Activated naive CD8-positive, alpha-beta T cell treated with anti-CD3 and anti-CD28 coated beads, Interleukin-2, amount 10 ng/mL, durations not matched to agents 7 days and 5 days (primary cell): ENCODE results near the gene TBRG4. TPM values are rescaled to one million over a fixed set of nuclear protein-coding genes. Genes with fewer than 3 reads are reported as not detected.
"Not testable (repeated sequence)": the region's sequence is repeated elsewhere in the genome, so short reads cannot be mapped to it uniquely, and the experiment has no call there.

Source experiments
- ATAC-seq: fragments of 150-1000 bp; cut with Tn5 transposase; one replicate; pipeline ENCODE4 v1.10.0; 2021; ENCODE audit warnings: low read depth, moderate library complexity
- POLR2A ChIA-PET: fragments of 350-600 bp; sonication (Branson Sonifier 250); formaldehyde crosslinking; loops from one replicate; lab custom pipeline; 2021; ENCODE audit warnings: antibody characterized with exemption; lab: Charles Lee
- DNase-seq: peaks from one replicate; pipeline ENCODE4 v3.0.0; 2021
- H3K27ac Mint-ChIP-seq: one replicate; pipeline ENCODE4 v1.8.0; 2022; ENCODE audit warnings: mild to moderate bottlenecking, mixed read lengths
- H3K27me3 Mint-ChIP-seq: one replicate; pipeline ENCODE4 v1.8.0; 2022; ENCODE audit warnings: mild to moderate bottlenecking, moderate library complexity, mixed read lengths
- H3K36me3 Mint-ChIP-seq: one replicate; pipeline ENCODE4 v1.8.0; 2021; ENCODE audit warnings: mild to moderate bottlenecking, mixed read lengths
- H3K4me1 Mint-ChIP-seq: one replicate; pipeline ENCODE4 v1.8.0; 2021; ENCODE audit warnings: mixed read lengths
- H3K4me3 Mint-ChIP-seq: one replicate; pipeline ENCODE4 v1.8.0; 2022; ENCODE audit warnings: mild to moderate bottlenecking, moderate library complexity, mixed read lengths
- H3K9me3 Mint-ChIP-seq: one replicate; pipeline ENCODE4 v1.8.0; 2021; ENCODE audit warnings: mixed read lengths
- total RNA-seq, 2 experiments: library from RNA; stranded (reverse); gene quantifications; one replicate each; pipeline ENCODE4 v1.2.3, GENCODE V29; 2021

The TBRG4 gene
- 100 to 1,000 TPM; 123 to 127 TPM for total RNA-seq

- Mint-ChIP-seq H3K4me3 (peak within 1 kb of the TSS; percentile 97), H3K27me3 (peaks cover 10% of the 10 kb centered on the region), H3K36me3 (peaks cover 22% of the 10 kb centered on the region), H3K4me1 (peaks cover 35% of the 10 kb centered on the region), H3K9me3 (no peaks in the 10 kb centered on the region), H3K27ac (peak within 1 kb of the TSS; percentile 94)
- peak; percentile 86 for ATAC-seq
- POLR2A ChIA-PET = interaction anchor here (0.6 to 4.1 kb wide), 25 partner anchors 10 to 622 kb away, joined by 3 to 37 read pairs (median 4); partner anchors contain the start of genes CCM2, MYO1G, NUDCD3 and ZMIZ2
- peak; percentile 97 for DNase-seq
Observed at GRCh38 chr7:45111298-45112223, at the start of gene TBRG4. Gene TBRG4, minus strand, starts transcription at chr7:45111697. Its CDS starts 2,460 bp downstream, at chr7:45109237.

DNA sequence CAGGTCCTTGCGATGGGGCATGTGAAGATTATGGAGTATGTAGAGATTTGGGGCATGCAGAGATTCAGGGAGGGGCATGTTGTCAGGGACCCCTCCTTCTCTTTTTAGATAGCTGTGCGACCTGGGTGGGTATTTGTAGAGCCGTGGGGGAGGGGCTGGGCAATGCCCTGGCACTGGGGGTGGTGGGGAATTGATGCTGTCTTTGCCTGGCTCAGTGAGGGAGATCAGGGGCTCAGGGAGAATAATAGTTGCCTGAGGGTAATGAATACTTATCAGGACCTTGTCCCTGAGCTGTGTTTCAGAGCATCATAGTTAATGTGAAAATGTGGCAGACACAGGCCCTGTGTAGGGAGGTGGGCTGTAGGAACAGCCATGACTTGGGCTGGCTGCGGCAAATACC, 49.6 kb upstream of the TBRG4 start:
- Mint-ChIP-seq H3K4me1 (peaks cover 12% of the 10 kb centered on the region), H3K4me3 (no peak overlapping the region), H3K36me3 (no peaks in the 10 kb centered on the region), H3K27ac (peak overlapping the region; percentile 58), H3K9me3 (peaks cover 11% of the 10 kb centered on the region), H3K27me3 (peaks cover 34% of the 10 kb centered on the region)
- POLR2A ChIA-PET = no interaction called here
- DNase-seq (no peak), ATAC-seq (no peak)

DNA sequence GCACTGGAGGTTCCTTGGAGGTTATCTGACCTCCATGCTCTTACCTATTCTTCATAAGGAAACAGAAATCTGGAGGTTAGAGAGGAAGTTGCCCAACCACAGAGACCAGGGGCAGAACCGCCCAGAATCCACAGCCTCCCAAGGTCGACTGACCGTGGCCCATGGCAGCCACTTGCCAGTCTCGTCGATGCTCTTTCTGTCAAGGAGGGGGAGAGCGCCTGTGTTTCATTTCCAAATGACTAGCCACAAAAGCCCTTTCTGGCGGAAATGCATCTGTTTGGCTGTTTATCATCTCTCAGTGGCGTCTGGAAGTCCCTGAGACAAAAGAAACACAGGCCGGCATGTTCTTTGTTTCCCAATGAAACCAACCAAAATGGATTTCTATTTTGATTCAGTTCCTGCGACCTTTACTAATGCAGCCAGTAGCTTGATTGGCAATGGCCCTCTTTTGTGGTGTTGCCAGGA, 49.0 kb upstream of the TBRG4 start:
- Mint-ChIP-seq H3K4me1 (peaks cover 12% of the 10 kb centered on the region), H3K27me3 (peaks cover 34% of the 10 kb centered on the region), H3K36me3 (no peaks in the 10 kb centered on the region), H3K4me3 (no peak overlapping the region), H3K27ac (no peak overlapping the region), H3K9me3 (peaks cover 11% of the 10 kb centered on the region)
- no peak for ATAC-seq
- no peak for DNase-seq
- POLR2A ChIA-PET = no interaction called here

DNA sequence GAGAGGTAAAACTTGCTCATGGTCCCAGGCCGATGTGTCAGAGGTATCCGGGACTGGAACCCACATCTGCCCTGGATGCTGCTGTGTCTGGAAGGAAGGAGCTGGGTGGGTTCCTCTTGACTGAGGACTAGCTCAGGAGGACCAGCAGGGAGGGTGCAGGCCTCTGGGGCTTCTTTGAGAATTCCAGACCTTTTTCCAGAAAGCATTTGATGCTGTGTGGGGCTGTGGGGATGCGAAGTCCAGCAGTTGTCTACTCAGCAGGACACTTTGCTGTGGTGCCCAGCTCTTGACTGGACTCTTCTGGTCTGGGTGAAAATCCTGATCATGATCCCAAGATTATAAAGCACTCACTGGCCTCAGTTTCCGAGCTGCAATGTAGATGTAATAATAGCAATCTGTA, 47.8 kb upstream of the TBRG4 start:
- peaks cover 27% of the 10 kb centered on the region for H3K27me3 Mint-ChIP-seq
- DNase-seq = no peak

GRCh38 chr7:45158471-45158870, 47.0 kb upstream of the TBRG4 start:
- Mint-ChIP-seq H3K27me3 (peaks cover 23% of the 10 kb centered on the region), H3K4me3 (no peak overlapping the region), H3K27ac (no peak overlapping the region), H3K9me3 (peaks cover 3% of the 10 kb centered on the region), H3K4me1 (peaks cover 15% of the 10 kb centered on the region), H3K36me3 (no peaks in the 10 kb centered on the region)
- ATAC-seq = no peak
- DNase-seq = no peak
- POLR2A ChIA-PET = no interaction called here

More for the DNA sequence above, 47.8 kb upstream of the TBRG4 start:
- H3K4me1 Mint-ChIP-seq = peaks cover 15% of the 10 kb centered on the region
- no peaks in the 10 kb centered on the region for H3K36me3 Mint-ChIP-seq
- H3K4me3 Mint-ChIP-seq = no peak overlapping the region
- H3K27ac Mint-ChIP-seq = no peak overlapping the region
- peaks cover 7% of the 10 kb centered on the region for H3K9me3 Mint-ChIP-seq
- POLR2A ChIA-PET = no interaction called here
- no peak for ATAC-seq

DNA sequence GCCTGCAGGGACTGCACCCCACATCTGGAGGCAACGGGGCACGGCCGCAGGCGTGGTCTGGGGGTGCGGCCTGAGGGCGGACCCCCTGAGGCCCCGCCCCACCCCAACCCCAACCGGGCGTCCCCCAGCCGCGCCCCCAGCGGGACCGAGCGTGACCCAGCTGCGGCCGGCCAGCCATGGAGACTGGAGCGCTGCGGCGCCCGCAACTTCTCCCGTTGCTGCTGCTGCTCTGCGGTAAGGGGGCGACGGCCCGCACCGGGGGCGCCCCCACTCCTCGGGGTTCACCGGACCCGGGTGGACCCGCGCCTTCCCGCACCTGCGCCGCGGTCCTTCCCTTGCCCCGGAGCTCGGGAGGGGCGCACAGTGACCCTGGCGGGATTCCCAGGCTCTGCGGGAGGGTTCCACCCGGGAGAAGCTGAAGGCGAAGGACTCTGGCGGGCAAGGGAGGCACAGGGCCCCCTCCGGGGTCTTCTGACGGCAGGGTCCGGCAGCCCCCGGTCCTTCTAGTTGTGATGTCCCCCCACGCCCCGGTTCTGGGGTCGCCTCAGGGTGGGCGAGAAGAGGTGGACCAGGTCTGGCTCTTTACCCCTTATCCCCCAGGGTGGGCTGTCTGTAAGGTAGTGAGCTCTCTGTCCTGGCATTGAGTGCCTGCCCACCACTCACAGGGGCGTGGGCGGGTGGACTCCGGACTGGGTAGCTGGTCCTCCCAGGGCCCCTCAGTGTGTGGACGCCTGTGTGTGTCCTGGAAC, 46.3 kb upstream of the TBRG4 start, which contains the start of gene RAMP3:
TSS of gene RAMP3 (plus strand) at position 139 of the 749 bp plus-strand sequence. CDS start at position 177, 38 bp downstream.
- POLR2A ChIA-PET = no interaction called here
- H3K27ac Mint-ChIP-seq = no peak within 1 kb of the TSS
- ATAC-seq (no peak), DNase-seq (no peak)
- no peaks in the 10 kb centered on the region for H3K9me3 Mint-ChIP-seq
- H3K4me1 Mint-ChIP-seq = peaks cover 15% of the 10 kb centered on the region
- H3K36me3 Mint-ChIP-seq = no peaks in the 10 kb centered on the region
- peak within 1 kb of the TSS; percentile 11 for H3K4me3 Mint-ChIP-seq
- H3K27me3 Mint-ChIP-seq = peaks cover 20% of the 10 kb centered on the region

GRCh38 chr7:45157286-45157652, 45.8 kb upstream of the TBRG4 start:
- ATAC-seq (no peak), DNase-seq (no peak)
- H3K9me3 Mint-ChIP-seq = no peaks in the 10 kb centered on the region
- H3K27me3 Mint-ChIP-seq = peaks cover 20% of the 10 kb centered on the region
- POLR2A ChIA-PET = no interaction called here
- no peaks in the 10 kb centered on the region for H3K36me3 Mint-ChIP-seq
- peak overlapping the region; percentile 11 for H3K4me3 Mint-ChIP-seq
- H3K4me1 Mint-ChIP-seq = peaks cover 15% of the 10 kb centered on the region
- no peak overlapping the region for H3K27ac Mint-ChIP-seq

- H3K27ac Mint-ChIP-seq = no peak overlapping the region
- DNase-seq (no peak), ATAC-seq (no peak)
- H3K4me3 Mint-ChIP-seq = no peak overlapping the region
- peaks cover 15% of the 10 kb centered on the region for H3K4me1 Mint-ChIP-seq
- no peaks in the 10 kb centered on the region for H3K9me3 Mint-ChIP-seq
- H3K36me3 Mint-ChIP-seq = no peaks in the 10 kb centered on the region
- peaks cover 20% of the 10 kb centered on the region for H3K27me3 Mint-ChIP-seq
- POLR2A ChIA-PET = no interaction called here
Observed at GRCh38 chr7:45156516-45157272, 45.2 kb upstream of the TBRG4 start.

DNA sequence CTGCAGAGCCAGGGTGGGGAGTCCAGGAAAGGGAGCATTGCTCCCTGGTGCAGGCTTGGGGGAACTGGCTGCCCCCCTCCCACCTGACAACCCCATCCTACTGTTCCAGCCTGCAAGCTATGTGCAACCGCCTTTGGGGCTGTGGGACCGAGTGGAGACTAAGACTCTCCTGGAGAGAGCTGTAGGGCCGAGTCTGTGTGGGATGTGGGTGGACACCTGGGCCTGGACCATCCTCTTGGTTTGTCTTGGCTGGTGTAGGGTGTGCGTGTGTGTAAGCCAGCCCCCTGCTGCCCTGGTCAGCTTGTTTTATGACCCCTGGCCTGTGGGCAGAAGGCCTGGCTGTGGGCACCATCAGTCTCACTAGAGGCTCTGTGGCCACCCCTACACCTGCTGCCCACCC, 44.4 kb upstream of the TBRG4 start:
- Mint-ChIP-seq H3K4me1 (peaks cover 9% of the 10 kb centered on the region), H3K4me3 (no peak overlapping the region), H3K36me3 (no peaks in the 10 kb centered on the region), H3K9me3 (no peaks in the 10 kb centered on the region), H3K27ac (no peak overlapping the region), H3K27me3 (peaks cover 21% of the 10 kb centered on the region)
- ATAC-seq (no peak), DNase-seq (no peak)
- POLR2A ChIA-PET = no interaction called here

DNA sequence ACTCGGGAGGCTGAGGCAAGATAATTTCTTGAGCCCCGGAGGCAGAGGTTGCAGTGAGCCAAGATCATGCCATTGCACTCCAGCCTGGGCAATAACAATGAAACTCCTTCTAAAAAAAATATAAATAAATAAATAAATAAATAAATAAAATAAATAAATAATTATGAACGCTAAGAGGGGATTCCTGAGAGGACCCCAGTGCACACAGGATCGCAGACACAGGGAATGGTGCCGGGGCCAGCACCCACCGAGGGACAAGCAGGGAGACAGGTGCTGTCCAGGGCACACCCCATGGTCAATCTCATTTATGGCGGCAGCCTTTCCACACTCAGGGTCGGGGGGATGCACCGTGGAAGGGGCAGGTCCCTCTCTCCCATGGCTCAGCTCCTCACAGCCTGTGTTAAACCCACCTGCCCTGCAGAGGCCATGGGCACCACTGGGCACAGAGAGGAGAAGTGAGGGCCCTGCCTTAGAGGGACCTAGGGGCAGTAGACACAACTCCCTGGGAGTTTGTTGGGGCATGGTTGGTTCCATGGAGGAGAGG, 43.9 kb upstream of the TBRG4 start:
- ATAC-seq (no peak), DNase-seq (no peak)
- peaks cover 5% of the 10 kb centered on the region for H3K4me1 Mint-ChIP-seq
- no peak overlapping the region for H3K27ac Mint-ChIP-seq
- H3K27me3 Mint-ChIP-seq = peaks cover 22% of the 10 kb centered on the region
- H3K4me3 Mint-ChIP-seq = no peak overlapping the region
- H3K9me3 Mint-ChIP-seq = no peaks in the 10 kb centered on the region
- POLR2A ChIA-PET = no interaction called here
- no peaks in the 10 kb centered on the region for H3K36me3 Mint-ChIP-seq

- peaks cover 19% of the 10 kb centered on the region for H3K27me3 Mint-ChIP-seq
- DNase-seq, POLR2A ChIA-PET, H3K27ac Mint-ChIP-seq, ATAC-seq, H3K4me1 Mint-ChIP-seq, H3K36me3 Mint-ChIP-seq, H3K4me3 Mint-ChIP-seq, H3K9me3 Mint-ChIP-seq: not testable (repeated sequence)
Observed at GRCh38 chr7:45153861-45154260, 42.4 kb upstream of the TBRG4 start.

GRCh38 chr7:45153233-45153632, 41.7 kb upstream of the TBRG4 start:
- ATAC-seq (no peak), DNase-seq (no peak)
- H3K9me3 Mint-ChIP-seq = no peaks in the 10 kb centered on the region
- H3K27me3 Mint-ChIP-seq = peaks cover 13% of the 10 kb centered on the region
- no peak overlapping the region for H3K27ac Mint-ChIP-seq
- H3K4me1 Mint-ChIP-seq = peaks cover 4% of the 10 kb centered on the region
- no peaks in the 10 kb centered on the region for H3K36me3 Mint-ChIP-seq
- H3K4me3 Mint-ChIP-seq = no peak overlapping the region
- POLR2A ChIA-PET = no interaction called here

DNA sequence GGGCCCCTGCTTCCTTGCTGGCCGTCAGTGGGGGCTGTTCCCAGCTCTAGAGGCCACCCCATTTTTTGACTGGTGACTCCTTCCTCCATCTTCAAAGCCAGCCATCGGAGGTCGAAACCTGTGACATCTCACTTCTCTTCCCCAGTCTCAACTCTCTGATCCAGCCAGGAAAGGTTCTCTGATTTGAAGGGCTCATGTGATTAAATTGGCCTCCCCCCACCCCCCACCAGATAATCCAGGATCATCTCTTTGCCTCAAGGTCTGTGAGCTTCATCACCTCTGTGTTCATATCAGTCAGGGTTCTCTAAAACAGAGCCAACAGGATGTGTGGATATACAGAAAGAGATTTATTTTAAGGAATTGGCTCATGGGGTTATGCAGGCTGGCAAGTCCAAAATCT, 40.5 kb upstream of the TBRG4 start:
- DNase-seq (no peak), ATAC-seq (no peak)
- no peaks in the 10 kb centered on the region for H3K9me3 Mint-ChIP-seq
- POLR2A ChIA-PET = no interaction called here
- H3K27me3 Mint-ChIP-seq = peaks cover 9% of the 10 kb centered on the region
- H3K36me3 Mint-ChIP-seq = no peaks in the 10 kb centered on the region
- H3K4me3 Mint-ChIP-seq = no peak overlapping the region
- no peak overlapping the region for H3K27ac Mint-ChIP-seq
- H3K4me1 Mint-ChIP-seq = peaks cover 4% of the 10 kb centered on the region
